Activated naive CD4-positive, alpha-beta T cell treated with anti-CD3 and anti-CD28 coated beads, Interleukin-2, amount 50 U/mL, for 72 hours (primary cell): ENCODE data around the gene BOC. TPM values are rescaled to one million over a fixed set of nuclear protein-coding genes. Genes with fewer than 3 reads are reported as not detected.

Source experiments
- ATAC-seq, 2 donors: fragments of 150-1000 bp; cut with Tn5 transposase; 2 replicates each; pipeline ENCODE4 v1.10.0; 2021; ENCODE audit warnings: mild to moderate bottlenecking in 2 of 2, moderate library complexity in 2 of 2
- DNase-seq, 2 donors: peaks; one replicate each; pipeline ENCODE4 v3.0.0; 2021 to 2022; ENCODE audit warnings: low spot score in 2 of 2
- H3K27ac Mint-ChIP-seq, 2 donors: one replicate each; pipeline ENCODE4 v1.8.0; 2022; ENCODE audit warnings: mild to moderate bottlenecking in 2 of 2, mixed read lengths in 2 of 2
- H3K36me3 Mint-ChIP-seq, 2 donors: one replicate each; pipeline ENCODE4 v1.8.0; 2022; ENCODE audit warnings: mixed read lengths in 2 of 2
- H3K9me3 Mint-ChIP-seq, 2 donors: one replicate each; pipeline ENCODE4 v1.8.0; 2022; ENCODE audit warnings: mixed read lengths in 2 of 2
- total RNA-seq, 2 donors: library from RNA; stranded (reverse); gene quantifications; one replicate each; pipeline ENCODE4 v1.2.3, GENCODE V29; 2022

BOC gene
- total RNA-seq, 2 donors from 2014 or later = 0.62 TPM; not detected in 1

DNA sequence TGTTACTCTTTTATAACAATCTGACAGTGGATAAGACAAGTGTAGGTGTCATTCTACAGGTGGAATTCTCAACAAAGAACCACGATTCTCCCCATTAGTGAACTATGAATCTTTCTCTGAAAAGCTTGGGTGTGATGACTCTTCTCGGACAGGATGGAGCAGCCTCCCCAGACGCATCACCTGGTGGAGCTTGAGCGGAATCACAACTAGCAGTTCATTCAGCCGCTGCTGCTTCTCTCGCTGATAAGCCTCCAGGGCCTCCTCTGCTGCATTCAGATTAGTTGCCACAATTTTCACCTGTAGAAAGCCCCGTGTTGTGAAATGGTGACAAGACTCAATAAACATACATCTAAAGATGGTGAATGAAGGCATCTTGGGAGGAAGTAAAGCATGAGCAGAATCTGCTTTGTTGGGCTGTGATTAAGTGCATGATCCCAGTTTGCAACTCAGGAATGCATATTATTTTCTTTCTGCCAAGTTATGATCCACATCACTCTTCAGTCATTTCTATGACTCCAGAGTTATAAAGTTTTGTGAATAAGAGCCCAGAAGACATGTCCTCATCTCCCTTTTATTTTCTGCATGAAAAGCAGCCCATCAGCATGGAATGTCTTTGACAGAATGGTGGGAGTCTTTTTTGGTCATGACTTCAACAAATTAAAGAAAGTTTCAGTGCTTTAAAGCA, 93.6 kb downstream of the BOC start:
- Mint-ChIP-seq H3K27ac (no peak overlapping the region), H3K9me3 (no peaks in the 10 kb centered on the region), H3K36me3 (no peaks in the 10 kb centered on the region)
- DNase-seq (no peak), ATAC-seq (no peak)

DNA sequence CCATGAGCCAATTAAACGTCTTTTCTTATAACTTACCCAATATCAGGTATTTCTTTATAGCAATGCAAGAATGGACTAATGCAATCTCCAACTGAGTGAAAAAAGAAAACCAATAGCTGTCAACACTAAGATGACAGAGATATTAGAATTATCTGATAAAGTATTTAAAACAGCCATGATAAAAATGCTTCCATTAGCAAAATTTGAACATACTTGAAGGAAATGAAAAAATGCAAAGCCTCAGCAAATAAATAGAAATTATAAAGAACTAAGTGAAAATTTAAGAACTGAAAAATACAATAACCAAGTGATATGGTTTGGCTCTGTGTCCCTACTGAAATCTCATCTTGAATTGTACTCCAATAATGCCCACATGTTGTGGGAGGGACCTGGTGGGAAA, 99.6 kb downstream of the BOC start:
- Mint-ChIP-seq H3K36me3 (peaks cover 25 to 35% of the 10 kb centered on the region in 2 donors), H3K9me3 (peaks cover 7 to 17% of the 10 kb centered on the region in 2 donors), H3K27ac (no peak overlapping the region)
- DNase-seq = no peak
- no peak for ATAC-seq

- peaks cover 33 to 40% of the 10 kb centered on the region in 2 donors for H3K36me3 Mint-ChIP-seq
- H3K9me3 Mint-ChIP-seq = peaks cover 7 to 20% of the 10 kb centered on the region in 2 donors
- ATAC-seq (no peak), DNase-seq (no peak)
- no peak overlapping the region for H3K27ac Mint-ChIP-seq
Observed at GRCh38 chr3:113312416-113312815, 101.1 kb downstream of the BOC start.

GRCh38 chr3:113314923-113315322, 103.6 kb downstream of the BOC start:
- Mint-ChIP-seq H3K27ac (no peak overlapping the region), H3K36me3 (peaks cover 37 to 40% of the 10 kb centered on the region in 2 donors), H3K9me3 (peaks cover 7 to 20% of the 10 kb centered on the region in 2 donors)
- ATAC-seq (no peak), DNase-seq (no peak)

DNA sequence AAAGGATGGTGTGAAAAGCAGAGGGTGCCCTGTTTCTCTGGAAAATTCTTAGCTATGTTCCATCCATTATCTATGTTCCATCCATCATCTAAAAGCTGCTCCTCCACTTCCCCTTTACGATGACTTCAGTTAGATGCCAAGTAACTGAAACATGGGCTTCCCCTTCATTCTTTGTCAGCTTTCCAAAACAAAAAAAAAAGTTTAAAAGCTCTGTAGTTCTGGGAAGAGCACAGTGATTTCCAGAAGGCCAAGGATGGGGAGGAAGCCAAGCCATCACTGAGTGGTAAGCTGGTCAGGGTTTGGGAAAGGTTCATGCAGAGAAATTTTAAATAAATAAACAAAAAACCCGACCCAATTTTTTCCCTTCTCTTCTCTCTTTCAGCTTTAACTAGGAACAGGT, 118.4 kb downstream of the BOC start:
- peaks cover 4 to 10% of the 10 kb centered on the region in 2 donors for H3K36me3 Mint-ChIP-seq
- no peak overlapping the region for H3K27ac Mint-ChIP-seq

GRCh38 chr3:113330742-113331141, 119.4 kb downstream of the BOC start:
- H3K36me3 Mint-ChIP-seq = peaks cover 4 to 10% of the 10 kb centered on the region in 2 donors
- no peaks in the 10 kb centered on the region for H3K9me3 Mint-ChIP-seq
- H3K27ac Mint-ChIP-seq = peak overlapping the region in 1 of 2 donors; percentile 22
- DNase-seq (no peak), ATAC-seq (no peak)

More for the DNA sequence above, 118.4 kb downstream of the BOC start:
- H3K9me3 Mint-ChIP-seq = no peaks in the 10 kb centered on the region
- no peak for ATAC-seq
- DNase-seq = no peak

DNA sequence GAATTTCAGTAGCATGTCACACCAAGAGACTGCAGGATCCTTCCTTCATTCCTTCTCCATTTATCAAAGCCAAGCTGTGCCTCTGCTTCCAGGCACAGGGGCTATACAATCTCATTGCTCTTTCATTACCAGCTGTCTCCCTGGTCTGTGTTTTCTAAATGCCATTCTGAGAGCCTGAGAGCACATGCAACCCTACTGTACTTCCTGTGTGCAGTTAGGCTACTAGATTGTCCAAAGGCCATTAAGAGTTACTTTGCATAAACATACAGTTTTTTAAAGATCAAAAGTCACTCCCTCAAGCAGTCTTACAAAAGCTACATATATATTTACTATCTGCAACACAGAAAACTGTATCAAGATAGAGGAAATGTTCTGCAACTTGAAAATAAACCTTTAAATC, 119.8 kb downstream of the BOC start:
- H3K36me3 Mint-ChIP-seq = peaks cover under 1 to 10% of the 10 kb centered on the region in 2 donors
- no peak for DNase-seq
- no peaks in the 10 kb centered on the region for H3K9me3 Mint-ChIP-seq
- ATAC-seq = no peak
- H3K27ac Mint-ChIP-seq = peak overlapping the region in 1 of 2 donors; percentile 22

Other genes with a start within 250 kb of the BOC start
- gene CD200R1, start 236.5 kb upstream of the BOC start, total RNA-seq = 1 to 10 TPM; 2.4 to 3.5 TPM
- gene GTPBP8, start 220.6 kb upstream of the BOC start, total RNA-seq = 10 to 100 TPM; 21.6 to 30.8 TPM
- 10 to 100 TPM in 1 of 2 donors, under 1 TPM in 1; 0.71 to 10.2 TPM for gene CFAP44, start 229.9 kb downstream of the BOC start, total RNA-seq